PFSK-1 (cell line): Measurements from ENCODE around the gene GALNTL6.

Source experiments
- FOXP2 ChIP-seq: optimal IDR thresholded peaks from 2 replicates; pipeline ENCODE3; 2011; ENCODE audit warnings: borderline replicate concordance, control low read depth, inconsistent platforms; ENCODE audit not compliant: insufficient read depth; ENCODE audit errors: extremely low read length, extremely low read depth
- POLR2AphosphoS5 ChIP-seq: IDR thresholded peaks from 2 replicates; pipeline ENCODE4 v1.6.1; 2012; ENCODE audit warnings: low read depth, mild to moderate bottlenecking, control low read depth, low read length, moderate library complexity
- SIN3A ChIP-seq: IDR thresholded peaks from 2 replicates; pipeline ENCODE4 v1.6.1; 2012; ENCODE audit warnings: mild to moderate bottlenecking, low read length, moderate library complexity, borderline replicate concordance; ENCODE audit not compliant: insufficient read depth
- TAF1 ChIP-seq: IDR thresholded peaks from 2 replicates; pipeline ENCODE4 v1.6.1; 2012; ENCODE audit warnings: low read length, control low read depth, borderline replicate concordance; ENCODE audit not compliant: insufficient read depth
- TF ChIP-seq, protein P1 (sequence below), 2 experiments: IDR thresholded peaks; 2 replicates each; pipeline versions ENCODE4 v1.6.1 to v1.8.0; 2011 to 2012; ENCODE audit warnings: low read depth in 2 of 2, low read length in 2 of 2, control low read depth in 1 of 2, inconsistent platforms in 1 of 2, mild to moderate bottlenecking in 1 of 2, moderate library complexity in 1 of 2; ENCODE audit not compliant: insufficient read depth in 1 of 2

GALNTL6 gene

DNA sequence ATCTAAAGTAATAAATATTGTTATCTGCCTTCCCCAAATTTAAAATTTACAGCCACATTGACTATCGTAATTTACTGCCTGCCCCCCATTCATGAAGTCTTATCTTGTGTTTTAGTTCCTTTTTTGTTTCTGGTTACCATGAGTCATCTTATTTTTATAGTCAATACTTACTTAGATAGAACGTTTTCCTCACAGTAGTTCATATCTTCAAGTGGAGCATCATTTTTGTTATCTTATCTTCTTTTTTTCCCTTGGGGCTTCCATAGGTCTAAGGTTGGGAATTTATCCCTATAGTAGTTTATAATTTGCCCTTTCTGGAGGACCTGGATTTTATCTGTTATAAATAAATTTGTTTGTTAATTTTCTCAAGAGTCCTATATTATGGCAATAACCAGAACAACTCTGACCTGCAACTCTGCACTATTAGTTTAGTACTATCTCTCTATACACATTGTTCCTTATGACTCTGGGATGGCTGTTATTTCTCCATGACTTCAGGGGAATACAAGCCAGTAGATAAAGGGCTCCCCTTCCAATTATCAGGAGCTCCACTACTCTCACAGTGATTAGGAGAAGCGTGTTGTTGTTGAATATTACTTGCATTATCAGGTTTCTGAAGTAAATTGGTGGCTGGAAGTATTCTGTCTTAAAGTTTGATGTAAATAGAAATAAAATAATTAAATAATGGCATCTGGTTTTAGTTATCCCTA, 330.6 kb downstream of the GALNTL6 start:
- no peak for TF ChIP-seq POLR2AphosphoS5
- no peak for TF ChIP-seq TAF1
- TF ChIP-seq FOXP2 = no peak
- TF ChIP-seq, protein P1, sequence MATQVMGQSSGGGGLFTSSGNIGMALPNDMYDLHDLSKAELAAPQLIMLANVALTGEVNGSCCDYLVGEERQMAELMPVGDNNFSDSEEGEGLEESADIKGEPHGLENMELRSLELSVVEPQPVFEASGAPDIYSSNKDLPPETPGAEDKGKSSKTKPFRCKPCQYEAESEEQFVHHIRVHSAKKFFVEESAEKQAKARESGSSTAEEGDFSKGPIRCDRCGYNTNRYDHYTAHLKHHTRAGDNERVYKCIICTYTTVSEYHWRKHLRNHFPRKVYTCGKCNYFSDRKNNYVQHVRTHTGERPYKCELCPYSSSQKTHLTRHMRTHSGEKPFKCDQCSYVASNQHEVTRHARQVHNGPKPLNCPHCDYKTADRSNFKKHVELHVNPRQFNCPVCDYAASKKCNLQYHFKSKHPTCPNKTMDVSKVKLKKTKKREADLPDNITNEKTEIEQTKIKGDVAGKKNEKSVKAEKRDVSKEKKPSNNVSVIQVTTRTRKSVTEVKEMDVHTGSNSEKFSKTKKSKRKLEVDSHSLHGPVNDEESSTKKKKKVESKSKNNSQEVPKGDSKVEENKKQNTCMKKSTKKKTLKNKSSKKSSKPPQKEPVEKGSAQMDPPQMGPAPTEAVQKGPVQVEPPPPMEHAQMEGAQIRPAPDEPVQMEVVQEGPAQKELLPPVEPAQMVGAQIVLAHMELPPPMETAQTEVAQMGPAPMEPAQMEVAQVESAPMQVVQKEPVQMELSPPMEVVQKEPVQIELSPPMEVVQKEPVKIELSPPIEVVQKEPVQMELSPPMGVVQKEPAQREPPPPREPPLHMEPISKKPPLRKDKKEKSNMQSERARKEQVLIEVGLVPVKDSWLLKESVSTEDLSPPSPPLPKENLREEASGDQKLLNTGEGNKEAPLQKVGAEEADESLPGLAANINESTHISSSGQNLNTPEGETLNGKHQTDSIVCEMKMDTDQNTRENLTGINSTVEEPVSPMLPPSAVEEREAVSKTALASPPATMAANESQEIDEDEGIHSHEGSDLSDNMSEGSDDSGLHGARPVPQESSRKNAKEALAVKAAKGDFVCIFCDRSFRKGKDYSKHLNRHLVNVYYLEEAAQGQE (IDR thresholded peaks at IDR 0.05; ENCODE audit: insufficient read depth in 1 of 2, low read depth in 2 of 2, low read length in 2 of 2) = no peak
- no peak for TF ChIP-seq SIN3A

GRCh38 chr4:172147687-172148086, 334.5 kb downstream of the GALNTL6 start:
- TF ChIP-seq SIN3A = no peak
- no peak for TF ChIP-seq TAF1
- no peak for TF ChIP-seq POLR2AphosphoS5
- TF ChIP-seq FOXP2 = no peak
- TF ChIP-seq, protein P1 (IDR thresholded peaks at IDR 0.05; ENCODE audit: insufficient read depth in 1 of 2, low read depth in 2 of 2, low read length in 2 of 2) = no peak

DNA sequence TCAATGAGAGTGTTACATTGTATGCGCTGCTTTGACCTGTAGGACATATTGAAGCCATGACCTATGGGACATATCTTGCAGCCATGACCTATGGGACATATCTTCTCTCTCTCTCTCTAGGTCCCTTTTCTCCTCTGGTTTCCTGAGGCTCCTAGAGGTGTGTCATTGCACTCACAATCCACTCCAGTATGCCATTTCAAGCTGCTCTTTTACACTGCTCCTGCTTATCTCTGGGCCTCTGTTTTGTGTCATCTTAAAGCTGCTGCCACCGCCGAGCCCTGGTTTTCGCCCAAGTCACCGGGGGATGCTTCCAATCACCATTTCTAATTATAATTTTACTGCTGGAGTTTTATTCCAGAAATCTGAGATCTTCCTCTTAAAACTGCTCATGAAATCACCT, 336.1 kb downstream of the GALNTL6 start:
- TF ChIP-seq SIN3A (no peak), FOXP2 (no peak), POLR2AphosphoS5 (no peak), TAF1 (no peak)
- TF ChIP-seq, protein P1 (IDR thresholded peaks at IDR 0.05; ENCODE audit: insufficient read depth in 1 of 2, low read depth in 2 of 2, low read length in 2 of 2) = no peak

DNA sequence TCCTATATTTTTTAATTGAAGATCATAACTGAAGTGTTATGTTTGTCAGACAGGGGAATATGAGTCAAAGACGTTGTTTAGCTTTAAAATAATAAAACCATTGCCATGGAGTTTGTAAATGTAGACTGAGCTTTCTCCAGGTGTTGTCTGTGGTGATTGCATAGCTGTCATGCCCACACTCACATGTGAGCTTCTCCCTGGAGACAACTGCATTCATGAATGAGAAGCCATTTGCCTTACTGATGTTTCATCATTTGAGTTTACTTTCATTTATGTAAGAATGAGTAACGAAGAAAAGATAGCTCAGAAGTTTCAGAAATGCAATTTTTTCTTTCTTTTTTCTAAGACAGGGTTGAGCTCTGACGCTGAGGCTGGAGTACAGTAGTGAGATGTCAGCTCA, 339.1 kb downstream of the GALNTL6 start:
- TF ChIP-seq, protein P1 (IDR thresholded peaks at IDR 0.05; ENCODE audit: insufficient read depth in 1 of 2, low read depth in 2 of 2, low read length in 2 of 2) = no peak
- no peak for TF ChIP-seq POLR2AphosphoS5
- TF ChIP-seq TAF1 = no peak
- TF ChIP-seq SIN3A = no peak
- no peak for TF ChIP-seq FOXP2

DNA sequence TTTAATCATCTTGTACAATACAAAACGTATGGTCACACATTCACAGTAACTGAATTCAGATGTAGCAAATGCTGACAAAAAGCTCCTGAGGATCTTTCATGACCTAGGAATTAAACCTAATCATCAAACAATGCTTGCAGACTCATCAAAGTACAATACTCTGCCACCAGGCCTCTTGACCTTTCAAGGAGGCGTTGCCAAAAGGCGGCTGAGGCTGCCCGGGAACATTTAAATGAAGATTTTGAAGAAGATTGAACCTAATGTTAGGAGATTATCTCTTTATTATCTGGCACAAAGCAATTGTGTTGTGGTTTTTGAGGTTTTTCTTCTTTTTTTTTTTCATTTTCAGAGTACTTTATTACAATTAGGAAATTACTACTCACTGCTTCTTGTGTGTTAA, 340.5 kb downstream of the GALNTL6 start:
- TF ChIP-seq TAF1 = no peak
- no peak for TF ChIP-seq SIN3A
- TF ChIP-seq, protein P1 (IDR thresholded peaks at IDR 0.05; ENCODE audit: insufficient read depth in 1 of 2, low read depth in 2 of 2, low read length in 2 of 2) = no peak
- TF ChIP-seq POLR2AphosphoS5 = no peak
- no peak for TF ChIP-seq FOXP2
